Osteocyte (in vitro differentiated cells): Measurements from ENCODE around the gene GFRA4. TPM values are rescaled to one million over a fixed set of nuclear protein-coding genes. Genes with fewer than 3 reads are reported as not detected.

Source experiments
- DNase-seq: peaks from one replicate; pipeline ENCODE4 v3.0.0; 2021; ENCODE audit warnings: mixed read lengths; ENCODE audit not compliant: unreplicated experiment; ENCODE audit errors: extremely low spot score
- H3K27ac Mint-ChIP-seq: one replicate; pipeline ENCODE4 v1.8.0; 2021; ENCODE audit warnings: mild to moderate bottlenecking, mixed read lengths; ENCODE audit not compliant: unreplicated experiment
- H3K27me3 Mint-ChIP-seq: one replicate; pipeline ENCODE4 v1.8.0; 2021; ENCODE audit warnings: mixed read lengths; ENCODE audit not compliant: unreplicated experiment
- H3K36me3 Mint-ChIP-seq: one replicate; pipeline ENCODE4 v1.8.0; 2021; ENCODE audit warnings: mixed read lengths; ENCODE audit not compliant: unreplicated experiment
- H3K4me1 Mint-ChIP-seq: one replicate; pipeline ENCODE4 v1.8.0; 2021; ENCODE audit warnings: mixed read lengths; ENCODE audit not compliant: unreplicated experiment
- H3K4me3 Mint-ChIP-seq: one replicate; pipeline ENCODE4 v1.8.0; 2021; ENCODE audit warnings: mild to moderate bottlenecking, moderate library complexity, mixed read lengths; ENCODE audit not compliant: unreplicated experiment
- H3K9me3 Mint-ChIP-seq: one replicate; pipeline ENCODE4 v1.8.0; 2021; ENCODE audit warnings: mixed read lengths; ENCODE audit not compliant: unreplicated experiment
- CTCF ChIP-seq: fragments of 200-600 bp; sonication (generic); IDR thresholded peaks from 2 replicates; pipeline ENCODE4 v1.5.0; 2021; ENCODE audit warnings: antibody characterized with exemption, mild to moderate bottlenecking, moderate library complexity
- total RNA-seq: library from RNA; stranded (reverse); gene quantifications from 2 replicates; pipeline ENCODE4 v1.2.1, GENCODE V29; 2021

Gene GFRA4
- total RNA-seq, 1 donor from 2014 or later = not detected

- no peak for DNase-seq
- H3K27me3 Mint-ChIP-seq = no peaks in the 10 kb centered on the region
- no peaks in the 10 kb centered on the region for H3K9me3 Mint-ChIP-seq
- peaks cover 37% of the 10 kb centered on the region for H3K36me3 Mint-ChIP-seq
- no peak for TF ChIP-seq CTCF
- H3K27ac Mint-ChIP-seq = no peak overlapping the region
- H3K4me1 Mint-ChIP-seq = no peaks in the 10 kb centered on the region
- H3K4me3 Mint-ChIP-seq = no peak overlapping the region
Observed at GRCh38 chr20:3646651-3647050, 16.5 kb downstream of the GFRA4 start.

- H3K27me3 Mint-ChIP-seq = no peaks in the 10 kb centered on the region
- H3K36me3 Mint-ChIP-seq = peaks cover 40% of the 10 kb centered on the region
- H3K27ac Mint-ChIP-seq = no peak overlapping the region
- H3K4me1 Mint-ChIP-seq = no peaks in the 10 kb centered on the region
- TF ChIP-seq CTCF = no peak
- no peak for DNase-seq
- no peaks in the 10 kb centered on the region for H3K9me3 Mint-ChIP-seq
- no peak overlapping the region for H3K4me3 Mint-ChIP-seq
Observed at GRCh38 chr20:3646067-3646440, 17.1 kb downstream of the GFRA4 start.

- H3K4me1 Mint-ChIP-seq = no peaks in the 10 kb centered on the region
- TF ChIP-seq CTCF = no peak
- H3K27ac Mint-ChIP-seq = no peak overlapping the region
- H3K9me3 Mint-ChIP-seq = peaks cover 5% of the 10 kb centered on the region
- H3K27me3 Mint-ChIP-seq = no peaks in the 10 kb centered on the region
- no peak for DNase-seq
- no peak overlapping the region for H3K4me3 Mint-ChIP-seq
- peaks cover 45% of the 10 kb centered on the region for H3K36me3 Mint-ChIP-seq
Observed at GRCh38 chr20:3645309-3646066, 17.7 kb downstream of the GFRA4 start.

GRCh38 chr20:3640259-3640658 lies 22.9 kb downstream of the GFRA4 start:
- no peak overlapping the region for H3K27ac Mint-ChIP-seq
- no peak overlapping the region for H3K4me3 Mint-ChIP-seq
- TF ChIP-seq CTCF = no peak
- H3K4me1 Mint-ChIP-seq = no peaks in the 10 kb centered on the region
- H3K9me3 Mint-ChIP-seq = peaks cover 5% of the 10 kb centered on the region
- no peak for DNase-seq
- H3K36me3 Mint-ChIP-seq = peaks cover 41% of the 10 kb centered on the region
- H3K27me3 Mint-ChIP-seq = no peaks in the 10 kb centered on the region

- no peak for DNase-seq
- H3K4me1 Mint-ChIP-seq = no peaks in the 10 kb centered on the region
- peaks cover 20% of the 10 kb centered on the region for H3K36me3 Mint-ChIP-seq
- H3K27me3 Mint-ChIP-seq = no peaks in the 10 kb centered on the region
- H3K9me3 Mint-ChIP-seq = no peaks in the 10 kb centered on the region
- no peak overlapping the region for H3K27ac Mint-ChIP-seq
- H3K4me3 Mint-ChIP-seq = no peak overlapping the region
- TF ChIP-seq CTCF = no peak
Observed at GRCh38 chr20:3635346-3635745, 27.9 kb downstream of the GFRA4 start.
